Tibial nerve (tissue), 4 donors: Measurements from ENCODE around the gene ABHD15. TPM values are rescaled to one million over a fixed set of nuclear protein-coding genes. Genes with fewer than 3 reads are reported as not detected.

Source experiments
- DNase-seq, 2 donors: peaks; one replicate each; pipeline ENCODE4 v3.0.0-alpha.2; 2019; ENCODE audit warnings: low spot score in 2 of 2
- H3K27ac ChIP-seq, 4 donors: fragments of 200-600 bp; sonication (generic) in 3 of 4; one replicate each; pipeline ENCODE4 v1.5.1; 2017 to 2019; ENCODE audit warnings: mild to moderate bottlenecking in 1 of 4
- H3K27me3 ChIP-seq, 2 donors: fragments of 200-600 bp; sonication (generic) in 1 of 2; one replicate each; pipeline versions ENCODE4 v1.5.1 to v1.6.0; 2017 to 2019
- H3K36me3 ChIP-seq, 3 donors: fragments of 200-600 bp; sonication (generic); one replicate each; pipeline ENCODE4 v1.5.1; 2018 to 2019
- H3K4me1 ChIP-seq, 4 donors: fragments of 200-600 bp; sonication (generic) in 3 of 4; one replicate each; pipeline ENCODE4 v1.5.1; 2017 to 2019
- H3K4me3 ChIP-seq, 4 donors: fragments of 200-600 bp; sonication (generic) in 3 of 4; one replicate each; pipeline ENCODE4 v1.5.1; 2017 to 2019; ENCODE audit warnings: mild to moderate bottlenecking in 1 of 4, moderate library complexity in 1 of 4
- H3K9me3 ChIP-seq, 4 donors: fragments of 200-600 bp; sonication (generic) in 3 of 4; one replicate each; pipeline ENCODE4 v1.5.1; 2017 to 2019
- EP300 ChIP-seq, 2 donors: sonication (generic); formaldehyde crosslinking; IDR thresholded peaks; one replicate each; pipeline ENCODE4 v1.6.1; 2017; ENCODE audit warnings: antibody characterized with exemption in 2 of 2, mild to moderate bottlenecking in 1 of 2
- POLR2A ChIP-seq, 2 donors: fragments of 450-650 bp; IDR thresholded peaks; one replicate each; pipeline ENCODE4 v1.6.1; 2017; ENCODE audit warnings: antibody characterized with exemption in 2 of 2, mild to moderate bottlenecking in 2 of 2, moderate library complexity in 2 of 2
- WGBS, 2 donors: methylation state at CpG; one replicate each; pipeline ENCODE4 v1.1.5; 2018; 5-methylcytosine and 5-hydroxymethylcytosine counted together
- total RNA-seq, 4 donors: library from RNA; depleted of rRNA; stranded (reverse); fragments of >200 nt; gene quantifications; one replicate each; pipeline ENCODE4 v1.1.0, GENCODE V29; 2016
- TF ChIP-seq, protein P1 (sequence below), 5 experiments: fragments of 200-600 bp in 3 of 5; fragments of 450-650 bp in 2 of 5; sonication (generic) in 3 of 5; IDR thresholded peaks; one replicate each; pipeline ENCODE4 v1.5.1; 2016 to 2019; ENCODE audit warnings: antibody characterized with exemption in 5 of 5, mild to moderate bottlenecking in 3 of 5, moderate library complexity in 2 of 5

Gene ABHD15
- total RNA-seq, 4 donors from 2014 or later: 25.7 to 32.7 (median 30.3) TPM

DNA sequence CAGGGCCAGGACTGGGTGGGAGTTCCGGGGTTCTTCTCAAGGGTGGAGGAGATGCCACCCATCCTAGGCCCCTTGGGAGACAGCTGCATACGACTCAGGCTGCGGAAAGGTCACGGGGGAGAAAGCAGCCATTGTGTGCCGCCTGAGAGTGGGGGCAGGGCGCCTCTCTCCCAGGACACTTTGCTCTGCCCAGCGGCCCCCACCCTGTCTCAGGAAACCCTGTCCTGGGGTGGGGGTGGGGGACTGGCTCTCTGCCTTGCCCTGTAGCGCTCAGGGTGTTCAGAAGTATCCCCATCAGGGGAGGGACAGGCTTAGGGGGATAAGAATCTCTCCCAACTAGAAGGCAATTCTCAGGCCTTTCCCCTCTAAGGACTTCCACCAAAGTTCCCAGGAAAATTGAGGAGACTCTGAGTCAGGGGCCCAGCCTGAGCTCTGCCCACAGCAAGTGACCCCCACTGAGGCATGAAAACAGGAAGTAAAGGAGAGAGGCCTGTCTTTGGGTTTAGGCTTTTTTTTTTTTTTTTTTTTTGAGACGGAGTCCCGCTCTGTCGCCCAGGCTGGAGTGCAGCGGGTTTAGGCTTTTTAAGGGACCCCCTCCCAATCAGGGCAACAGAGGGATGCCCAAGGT is 17.7 kb upstream of the ABHD15 start:
- peak in 1 of 2 donors; percentile 50 for DNase-seq
- Histone ChIP-seq H3K27me3 (no peaks in the 10 kb centered on the region), H3K36me3 (peaks cover 3 to 30% (median 6%) of the 10 kb centered on the region in 3 donors), H3K4me3 (peak overlapping the region in 2 of 4 donors; percentile 16 to 37), H3K4me1 (peaks cover 0 to 91% (median 49%) of the 10 kb centered on the region in 4 donors), H3K27ac (peak overlapping the region; percentile 78 to 95 (median 86)), H3K9me3 (no peaks in the 10 kb centered on the region)
- TF ChIP-seq POLR2A (IDR thresholded peaks at IDR 0.05): peak in 1 of 2 donors; percentile 40
- peak; percentile 63 to 84 for TF ChIP-seq EP300 (IDR thresholded peaks at IDR 0.05)
- TF ChIP-seq, protein P1, sequence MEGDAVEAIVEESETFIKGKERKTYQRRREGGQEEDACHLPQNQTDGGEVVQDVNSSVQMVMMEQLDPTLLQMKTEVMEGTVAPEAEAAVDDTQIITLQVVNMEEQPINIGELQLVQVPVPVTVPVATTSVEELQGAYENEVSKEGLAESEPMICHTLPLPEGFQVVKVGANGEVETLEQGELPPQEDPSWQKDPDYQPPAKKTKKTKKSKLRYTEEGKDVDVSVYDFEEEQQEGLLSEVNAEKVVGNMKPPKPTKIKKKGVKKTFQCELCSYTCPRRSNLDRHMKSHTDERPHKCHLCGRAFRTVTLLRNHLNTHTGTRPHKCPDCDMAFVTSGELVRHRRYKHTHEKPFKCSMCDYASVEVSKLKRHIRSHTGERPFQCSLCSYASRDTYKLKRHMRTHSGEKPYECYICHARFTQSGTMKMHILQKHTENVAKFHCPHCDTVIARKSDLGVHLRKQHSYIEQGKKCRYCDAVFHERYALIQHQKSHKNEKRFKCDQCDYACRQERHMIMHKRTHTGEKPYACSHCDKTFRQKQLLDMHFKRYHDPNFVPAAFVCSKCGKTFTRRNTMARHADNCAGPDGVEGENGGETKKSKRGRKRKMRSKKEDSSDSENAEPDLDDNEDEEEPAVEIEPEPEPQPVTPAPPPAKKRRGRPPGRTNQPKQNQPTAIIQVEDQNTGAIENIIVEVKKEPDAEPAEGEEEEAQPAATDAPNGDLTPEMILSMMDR (IDR thresholded peaks at IDR 0.05): no peak
- WGBS, 2 donors: 19 to 35% methylated on average over 6 to 12 of the region's 12 CpGs

DNA sequence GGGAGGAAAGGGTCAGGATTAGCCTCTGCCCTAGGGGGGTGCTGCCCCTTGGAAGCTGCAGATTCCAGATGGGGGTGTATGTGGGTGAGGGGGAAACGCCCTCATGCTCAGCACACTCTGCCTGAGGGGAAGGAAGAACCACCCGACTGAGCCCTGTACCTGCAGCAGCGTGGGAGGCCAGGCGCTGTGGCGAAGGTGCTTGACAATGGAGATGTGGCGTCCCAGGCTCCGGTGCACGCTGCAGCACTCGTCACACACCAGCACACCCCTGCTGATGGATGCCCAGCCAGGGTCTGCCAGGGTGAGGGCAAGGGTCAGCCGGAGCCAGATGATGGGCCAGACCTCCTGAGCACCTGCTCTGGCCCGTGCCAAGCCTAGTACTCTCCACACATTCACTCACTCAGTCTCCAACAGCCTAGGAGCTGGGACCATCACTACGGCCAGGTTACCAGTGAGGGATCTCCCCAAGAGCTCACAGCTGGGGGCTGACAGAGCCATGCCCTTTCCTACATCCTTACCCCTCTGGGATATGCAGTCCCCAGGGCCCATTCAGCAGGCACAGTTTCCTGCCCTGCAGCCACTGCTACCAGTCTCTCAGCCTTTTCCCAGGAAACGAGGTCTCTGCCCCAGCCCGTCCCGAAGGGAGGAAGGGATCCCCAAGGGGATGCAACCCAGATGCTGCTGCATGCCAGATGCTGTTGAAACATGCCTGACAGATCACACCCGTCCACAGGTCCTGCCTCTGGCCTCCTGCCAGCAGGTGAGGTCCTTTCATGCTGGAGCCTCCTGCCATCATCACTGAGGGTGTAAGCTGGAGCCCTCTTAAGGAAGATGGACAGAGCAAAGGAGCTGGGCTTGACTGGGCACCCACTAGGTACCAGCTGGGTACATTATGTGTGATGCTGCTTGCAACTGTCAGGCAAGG is 16.7 kb upstream of the ABHD15 start:
- Histone ChIP-seq H3K27me3 (no peaks in the 10 kb centered on the region), H3K27ac (peak overlapping the region; percentile 78 to 95 (median 86)), H3K36me3 (peaks cover 3 to 40% (median 6%) of the 10 kb centered on the region in 3 donors), H3K9me3 (no peaks in the 10 kb centered on the region), H3K4me3 (no peak overlapping the region), H3K4me1 (peaks cover 0 to 98% (median 49%) of the 10 kb centered on the region in 4 donors)
- TF ChIP-seq EP300 (IDR thresholded peaks at IDR 0.05) (no peak), POLR2A (IDR thresholded peaks at IDR 0.05) (no peak)
- TF ChIP-seq, protein P1 (IDR thresholded peaks at IDR 0.05): no peak
- DNase-seq: no peak
- 82 to 83% methylated on average over 13 to 14 of the region's 16 CpGs for WGBS, 2 donors

DNA sequence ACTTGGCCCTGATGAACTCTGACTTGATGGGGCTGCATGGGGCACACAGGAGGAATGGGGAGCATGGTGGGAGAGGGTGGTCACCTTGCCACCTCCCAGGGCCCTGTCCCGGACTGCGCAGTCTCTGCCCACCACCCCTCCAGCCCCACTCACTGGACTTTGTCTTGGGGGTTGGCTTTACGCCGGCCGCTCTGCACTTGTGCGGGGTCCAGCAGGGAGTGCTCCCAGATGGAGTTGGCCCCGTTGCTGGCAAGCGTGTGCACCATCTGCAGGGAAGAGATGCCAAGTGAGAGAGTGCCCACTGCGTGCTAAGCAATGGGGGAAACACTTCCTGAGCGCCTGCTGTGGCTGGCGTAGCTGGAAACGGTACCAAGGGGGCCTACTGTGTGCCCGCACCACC is 15.9 kb upstream of the ABHD15 start:
- H3K27ac ChIP-seq: peak overlapping the region; percentile 58 to 95 (median 86)
- H3K27me3 ChIP-seq: no peaks in the 10 kb centered on the region
- H3K36me3 ChIP-seq: peaks cover 3 to 48% (median 12%) of the 10 kb centered on the region in 3 donors
- no peak overlapping the region for H3K4me3 ChIP-seq
- H3K9me3 ChIP-seq: no peaks in the 10 kb centered on the region
- TF ChIP-seq EP300 (IDR thresholded peaks at IDR 0.05) (no peak), POLR2A (IDR thresholded peaks at IDR 0.05) (no peak)
- TF ChIP-seq, protein P1 (IDR thresholded peaks at IDR 0.05): no peak
- WGBS, 2 donors: 71 to 83% methylated on average over 11 of the region's 13 CpGs
- DNase-seq: no peak
- H3K4me1 ChIP-seq: peaks cover 0 to 98% (median 45%) of the 10 kb centered on the region in 4 donors

DNA sequence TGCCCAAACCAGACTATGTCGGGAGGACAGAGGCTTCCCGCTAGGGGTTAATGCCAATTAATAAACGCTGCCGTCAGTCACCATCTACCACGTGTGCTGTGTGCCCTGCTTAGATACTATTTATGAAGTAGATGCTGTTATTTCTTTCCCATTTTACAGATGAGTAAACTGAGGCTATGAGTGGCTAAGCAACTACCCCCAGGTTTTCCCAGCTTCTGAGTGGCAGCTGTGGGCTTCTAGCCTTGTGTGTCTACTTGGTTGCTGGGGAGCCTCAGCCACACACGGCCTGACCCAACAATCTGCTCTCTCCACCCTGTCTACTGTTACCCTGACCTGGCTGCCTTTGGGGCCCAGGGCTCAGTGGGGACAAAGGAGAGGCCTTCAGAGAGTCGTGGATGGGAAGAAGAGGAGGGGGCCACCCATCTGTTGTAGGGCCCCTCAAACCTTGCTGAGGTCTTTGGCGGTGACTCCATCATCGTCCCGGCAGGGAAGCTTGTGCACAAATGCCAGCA is 15.5 kb upstream of the ABHD15 start:
- H3K4me1 ChIP-seq: peaks cover 0 to 98% (median 44%) of the 10 kb centered on the region in 4 donors
- 62 to 70% methylated on average over 10 of the region's 10 CpGs for WGBS, 2 donors

More for the DNA sequence above, 15.5 kb upstream of the ABHD15 start:
- Histone ChIP-seq H3K9me3 (no peaks in the 10 kb centered on the region), H3K27ac (peak overlapping the region; percentile 58 to 95 (median 86)), H3K27me3 (no peaks in the 10 kb centered on the region), H3K36me3 (peaks cover 3 to 52% (median 12%) of the 10 kb centered on the region in 3 donors), H3K4me3 (no peak overlapping the region)
- TF ChIP-seq POLR2A (IDR thresholded peaks at IDR 0.05) (no peak), EP300 (IDR thresholded peaks at IDR 0.05) (no peak)
- TF ChIP-seq, protein P1 (IDR thresholded peaks at IDR 0.05): no peak
- no peak for DNase-seq
